CD14-positive monocyte (primary cell): Measurements from ENCODE around the gene FGF5. TPM values are rescaled to one million over a fixed set of nuclear protein-coding genes. Genes with fewer than 3 reads are reported as not detected.

Source experiments
- DNase-seq, 3 donors: peaks; one replicate each; pipeline ENCODE4 v3.0.0-alpha.2; 2011 to 2022
- H2AFZ ChIP-seq: 2 replicates; pipeline ENCODE4 v1.6.0; 2012; ENCODE audit warnings: mild to moderate bottlenecking, low read depth, low read length, inconsistent platforms; ENCODE audit not compliant: insufficient read depth, poor library complexity, severe bottlenecking
- H3K27ac ChIP-seq, 2 donors: 1 replicate in 1 of 2; 2 replicates in 1 of 2; pipeline ENCODE4 v1.5.1; 2012 to 2013; ENCODE audit warnings: low read length in 2 of 2, control low read depth in 1 of 2, inconsistent platforms in 1 of 2, low read depth in 1 of 2, mild to moderate bottlenecking in 1 of 2
- H3K27me3 ChIP-seq, 2 donors: one replicate each; pipeline versions ENCODE4 v1.6.0 to v1.6.1; 2011 to 2013; ENCODE audit warnings: low read length in 2 of 2; ENCODE audit not compliant: control insufficient read depth in 2 of 2, insufficient read depth in 2 of 2
- H3K36me3 ChIP-seq, 2 donors: replicated peaks in 1 of 2; 1 replicate in 1 of 2; 2 replicates in 1 of 2; pipeline versions ENCODE4 v1.5.1 to v1.6.1; 2012 to 2013; ENCODE audit warnings: low read length in 2 of 2, control low read depth in 1 of 2, inconsistent platforms in 1 of 2, mild to moderate bottlenecking in 1 of 2; ENCODE audit not compliant: insufficient read depth in 2 of 2, control insufficient read depth in 1 of 2
- H3K4me1 ChIP-seq, 2 donors: 1 replicate in 1 of 2; 2 replicates in 1 of 2; pipeline versions ENCODE4 v1.5.1 to v1.6.1; 2012 to 2013; ENCODE audit warnings: low read length in 2 of 2, control low read depth in 1 of 2, inconsistent platforms in 1 of 2, mild to moderate bottlenecking in 1 of 2, moderate library complexity in 1 of 2; ENCODE audit not compliant: insufficient read depth in 2 of 2, control insufficient read depth in 1 of 2
- H3K4me2 ChIP-seq: replicated peaks from 2 replicates; pipeline ENCODE3; 2012; ENCODE audit warnings: low read length, moderate library complexity, mild to moderate bottlenecking; ENCODE audit not compliant: poor library complexity, severe bottlenecking; ENCODE audit errors: extremely low read depth
- H3K4me3 ChIP-seq, 3 experiments: fragments of 200-600 bp in 1 of 3; sonication (generic) in 1 of 3; replicated peaks in 1 of 3; 1 replicate in 2 of 3; 2 replicates in 1 of 3; pipeline ENCODE4 v1.5.1; 2011 to 2013; ENCODE audit warnings: low read length in 3 of 3, mild to moderate bottlenecking in 3 of 3, control low read depth in 2 of 3, low read depth in 2 of 3, inconsistent platforms in 1 of 3, moderate library complexity in 1 of 3
- H3K79me2 ChIP-seq: 2 replicates; pipeline ENCODE4 v1.6.0; 2012; ENCODE audit warnings: mild to moderate bottlenecking, control low read depth, inconsistent platforms, low read length, moderate library complexity; ENCODE audit not compliant: insufficient read depth
- H3K9ac ChIP-seq: 2 replicates; pipeline ENCODE4 v1.6.0; 2017; ENCODE audit warnings: low read length, mild to moderate bottlenecking; ENCODE audit not compliant: insufficient read depth, poor library complexity, severe bottlenecking
- H3K9me3 ChIP-seq, 2 donors: replicated peaks in 1 of 2; 1 replicate in 1 of 2; 2 replicates in 1 of 2; pipeline versions ENCODE4 v1.5.1 to v1.6.1; 2012 to 2013; ENCODE audit warnings: low read length in 2 of 2, control low read depth in 1 of 2; ENCODE audit not compliant: control insufficient read depth in 1 of 2, insufficient read depth in 1 of 2
- H4K20me1 ChIP-seq: 2 replicates; pipeline ENCODE4 v1.6.0; 2012; ENCODE audit warnings: mild to moderate bottlenecking, low read length, control low read depth, moderate library complexity; ENCODE audit not compliant: insufficient read depth
- H3K27ac Mint-ChIP-seq, 7 donors: one replicate each; pipeline ENCODE4 v1.8.0; 2020; ENCODE audit warnings: mild to moderate bottlenecking in 7 of 7, mixed read lengths in 7 of 7, moderate library complexity in 6 of 7, inconsistent platforms in 2 of 7
- H3K27me3 Mint-ChIP-seq, 3 donors: one replicate each; pipeline ENCODE4 v1.8.0; 2021 to 2022; ENCODE audit warnings: low read depth in 3 of 3, mild to moderate bottlenecking in 3 of 3, mixed read lengths in 3 of 3, moderate library complexity in 3 of 3, inconsistent platforms in 1 of 3
- H3K36me3 Mint-ChIP-seq, 2 donors: one replicate each; pipeline ENCODE4 v1.8.0; 2020; ENCODE audit warnings: mixed read lengths in 2 of 2, inconsistent platforms in 1 of 2, mild to moderate bottlenecking in 1 of 2
- H3K4me1 Mint-ChIP-seq: one replicate; pipeline ENCODE4 v1.8.0; 2020; ENCODE audit warnings: mild to moderate bottlenecking, mixed read lengths
- H3K4me3 Mint-ChIP-seq, 2 donors: one replicate each; pipeline ENCODE4 v1.8.0; 2020; ENCODE audit warnings: mild to moderate bottlenecking in 2 of 2, mixed read lengths in 2 of 2, moderate library complexity in 1 of 2
- H3K9me3 Mint-ChIP-seq, 7 donors: one replicate each; pipeline ENCODE4 v1.8.0; 2020 to 2022; ENCODE audit warnings: mixed read lengths in 7 of 7, mild to moderate bottlenecking in 6 of 7, moderate library complexity in 6 of 7, inconsistent platforms in 2 of 7
- CTCF ChIP-seq: fragments of 200-600 bp; IDR thresholded peaks from one replicate; pipeline ENCODE4 v1.8.0; 2022; ENCODE audit warnings: antibody characterized with exemption, mild to moderate bottlenecking
- WGBS: methylation state at CpG from one replicate; pipeline ENCODE4 v1.1.5; 2013; ENCODE audit warnings: missing lambda C conversion rate; ENCODE audit not compliant: insufficient coverage; 5-methylcytosine and 5-hydroxymethylcytosine counted together
- intact Hi-C, 2 donors: fragments of 100-400 bp; cut with micrococcal nuclease; formaldehyde crosslinking; loops; one replicate each; pipeline versions ENCODE4 v1.15.0 to v1.15.1; 2023
- polyA plus RNA-seq, 3 donors: library from polyadenylated mRNA; depleted of rRNA in 1 of 3; unstranded in 2 of 3; stranded (reverse) in 1 of 3; fragments of 300-500 nt in 2 of 3; fragments of >200 nt in 1 of 3; fragmentation: Illumina TruSeq in 2 of 3; gene quantifications; 1 replicate in 2 of 3; 2 replicates in 1 of 3; pipeline ENCODE4 v1.2.3, GENCODE V29; 2012 to 2021

The FGF5 gene
- polyA plus RNA-seq, 3 donors, result not detected

GRCh38 chr4:80276931-80277330 is 10.5 kb downstream of the FGF5 start:
- H3K4me3 Mint-ChIP-seq, result no peak overlapping the region
- no peak overlapping the region for H3K27ac ChIP-seq
- no peak for TF ChIP-seq CTCF
- no peak overlapping the region for H2AFZ ChIP-seq
- no peaks in the 10 kb centered on the region for H3K36me3 Mint-ChIP-seq
- H3K79me2 ChIP-seq, result no peaks in the 10 kb centered on the region
- H4K20me1 ChIP-seq, result no peaks in the 10 kb centered on the region
- no peaks in the 10 kb centered on the region for H3K9me3 Mint-ChIP-seq
- peaks cover 2 to 16% (median 7%) of the 10 kb centered on the region in 3 donors for H3K27me3 Mint-ChIP-seq
- intact Hi-C loops, result no loop called here
- no peak for DNase-seq
- H3K4me1 ChIP-seq, result no peaks in the 10 kb centered on the region
- no peak overlapping the region for H3K9ac ChIP-seq
- no peak overlapping the region for H3K4me3 ChIP-seq
- no peaks in the 10 kb centered on the region for H3K4me1 Mint-ChIP-seq
- peaks cover 0 to 14% of the 10 kb centered on the region in 2 donors for H3K27me3 ChIP-seq
- no peaks in the 10 kb centered on the region for H3K9me3 ChIP-seq
- H3K27ac Mint-ChIP-seq, result no peak overlapping the region
- H3K4me2 ChIP-seq, result no peak overlapping the region
- no peaks in the 10 kb centered on the region for H3K36me3 ChIP-seq

DNA sequence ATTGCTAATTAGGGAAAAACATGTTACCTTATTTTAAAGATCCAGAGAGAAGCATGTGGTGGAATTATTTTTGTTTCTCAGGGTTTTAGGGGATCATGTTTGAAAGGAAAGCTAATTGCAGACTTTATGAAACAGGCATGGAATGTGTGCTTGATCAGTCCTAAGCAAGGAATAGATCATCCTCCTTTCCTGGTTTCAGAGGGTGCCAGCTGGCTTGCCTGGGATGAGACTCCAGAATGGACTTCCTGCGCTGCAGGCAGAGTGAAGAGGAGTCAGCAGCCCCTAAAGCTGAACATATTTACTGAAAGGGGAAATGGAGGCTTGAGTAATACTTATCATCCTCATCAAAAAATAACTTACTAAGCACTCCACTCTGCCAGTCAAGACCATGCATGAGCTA is 13.3 kb downstream of the FGF5 start:
- Histone ChIP-seq H3K79me2 (no peaks in the 10 kb centered on the region), H3K4me2 (no peak overlapping the region), H3K9me3 (no peaks in the 10 kb centered on the region), H3K36me3 (no peaks in the 10 kb centered on the region), H3K27me3 (no peaks in the 10 kb centered on the region), H3K4me1 (no peaks in the 10 kb centered on the region), H3K4me3 (no peak overlapping the region), H2AFZ (no peak overlapping the region), H3K27ac (no peak overlapping the region), H3K9ac (no peak overlapping the region), H4K20me1 (no peaks in the 10 kb centered on the region)
- no peak for TF ChIP-seq CTCF
- Mint-ChIP-seq H3K4me1 (no peaks in the 10 kb centered on the region), H3K9me3 (peaks cover 0 to 3% (median 0%) of the 10 kb centered on the region in 7 donors), H3K36me3 (no peaks in the 10 kb centered on the region), H3K27ac (no peak overlapping the region), H3K27me3 (peaks cover 2 to 10% (median 3%) of the 10 kb centered on the region in 3 donors), H3K4me3 (no peak overlapping the region)
- no peak for DNase-seq
- intact Hi-C loops, result no loop called here
- no CpG with 5 or more reads among the region's 1 CpG for WGBS
